Astrocyte of the spinal cord (primary cell): ENCODE results near the gene RNF138.
"Not testable (repeated sequence)": the region's sequence is repeated elsewhere in the genome, so short reads cannot be mapped to it uniquely, and the experiment has no call there.

Experiments used
- DNase-seq: peaks from one replicate; pipeline ENCODE4 v3.0.0; 2011; ENCODE audit warnings: low read depth, low spot score
- H3K4me3 ChIP-seq: 2 replicates; pipeline ENCODE4 v1.5.1; 2011; ENCODE audit warnings: low read depth, mild to moderate bottlenecking, low read length, moderate library complexity
- in situ Hi-C: cut with HindIII; loops from 2 replicates; pipeline ENCODE4 v1.10.0; 2017; ENCODE audit warnings: low sequenced_read_pairs
- TF ChIP-seq, protein P1 (sequence below): IDR thresholded peaks from 2 replicates; pipeline ENCODE4 v1.5.1; 2012; ENCODE audit warnings: low read depth, mild to moderate bottlenecking, low read length, inconsistent platforms

Gene RNF138

DNA sequence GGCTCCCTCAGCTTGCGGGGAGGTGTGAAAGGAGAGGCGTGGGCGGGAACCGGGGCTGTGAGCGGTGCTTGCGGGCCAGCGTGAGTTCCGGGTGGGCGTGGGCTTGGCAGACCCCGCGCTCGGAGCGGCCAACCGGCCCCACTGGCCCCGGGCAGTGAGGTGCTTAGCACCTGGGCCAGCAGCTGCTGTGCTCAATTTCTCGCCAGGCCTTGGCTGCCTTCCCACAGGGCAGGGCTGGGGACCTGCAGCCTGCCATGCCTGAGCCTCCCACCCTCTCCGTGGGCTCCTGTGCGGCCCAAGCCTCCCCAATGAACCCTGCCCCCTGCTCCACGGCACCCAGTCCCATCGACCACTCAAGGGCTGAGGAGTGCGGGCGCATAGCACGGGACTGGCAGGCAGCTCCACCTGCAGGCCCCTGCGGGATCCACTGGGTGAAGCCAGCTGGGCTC is 48.2 kb downstream of the RNF138 start:
- in situ Hi-C loops, result no loop called here
- no peak for DNase-seq
- TF ChIP-seq, protein P1, sequence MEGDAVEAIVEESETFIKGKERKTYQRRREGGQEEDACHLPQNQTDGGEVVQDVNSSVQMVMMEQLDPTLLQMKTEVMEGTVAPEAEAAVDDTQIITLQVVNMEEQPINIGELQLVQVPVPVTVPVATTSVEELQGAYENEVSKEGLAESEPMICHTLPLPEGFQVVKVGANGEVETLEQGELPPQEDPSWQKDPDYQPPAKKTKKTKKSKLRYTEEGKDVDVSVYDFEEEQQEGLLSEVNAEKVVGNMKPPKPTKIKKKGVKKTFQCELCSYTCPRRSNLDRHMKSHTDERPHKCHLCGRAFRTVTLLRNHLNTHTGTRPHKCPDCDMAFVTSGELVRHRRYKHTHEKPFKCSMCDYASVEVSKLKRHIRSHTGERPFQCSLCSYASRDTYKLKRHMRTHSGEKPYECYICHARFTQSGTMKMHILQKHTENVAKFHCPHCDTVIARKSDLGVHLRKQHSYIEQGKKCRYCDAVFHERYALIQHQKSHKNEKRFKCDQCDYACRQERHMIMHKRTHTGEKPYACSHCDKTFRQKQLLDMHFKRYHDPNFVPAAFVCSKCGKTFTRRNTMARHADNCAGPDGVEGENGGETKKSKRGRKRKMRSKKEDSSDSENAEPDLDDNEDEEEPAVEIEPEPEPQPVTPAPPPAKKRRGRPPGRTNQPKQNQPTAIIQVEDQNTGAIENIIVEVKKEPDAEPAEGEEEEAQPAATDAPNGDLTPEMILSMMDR, result no peak
- no peak overlapping the region for H3K4me3 ChIP-seq

DNA sequence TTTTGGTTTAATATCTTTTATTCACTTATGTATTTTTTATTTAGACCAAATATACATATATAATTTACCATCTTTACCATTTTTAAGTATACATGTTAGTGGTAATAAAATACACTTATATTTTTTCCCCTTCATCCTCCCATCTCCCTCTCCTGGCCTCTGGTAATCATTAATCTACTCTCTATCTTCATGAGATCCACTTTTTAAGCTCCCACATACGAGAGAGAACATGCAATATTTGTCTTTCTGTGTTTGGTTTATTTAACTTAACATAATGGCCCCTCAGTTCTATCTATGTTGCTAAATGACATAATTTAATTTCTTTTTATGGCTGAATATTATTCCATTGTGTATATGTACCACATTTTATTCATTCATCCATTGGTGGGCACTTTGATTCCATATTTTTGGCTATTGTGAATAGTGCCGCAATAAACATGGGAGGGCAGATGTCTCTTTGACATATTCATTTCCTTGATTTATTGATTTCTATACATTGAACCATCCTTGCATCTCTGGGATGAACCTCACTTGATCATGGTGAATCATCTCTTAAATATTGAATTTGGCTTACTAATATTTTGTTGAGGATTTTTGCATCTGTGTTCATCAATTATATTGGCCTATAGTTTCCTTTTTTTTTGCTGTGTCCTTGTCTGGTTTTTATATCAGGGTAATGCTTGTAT is 56.7 kb downstream of the RNF138 start:
- H3K4me3 ChIP-seq, result no peak overlapping the region
- in situ Hi-C loops, result no loop called here
- TF ChIP-seq, protein P1, result no peak
- DNase-seq, result no peak

DNA sequence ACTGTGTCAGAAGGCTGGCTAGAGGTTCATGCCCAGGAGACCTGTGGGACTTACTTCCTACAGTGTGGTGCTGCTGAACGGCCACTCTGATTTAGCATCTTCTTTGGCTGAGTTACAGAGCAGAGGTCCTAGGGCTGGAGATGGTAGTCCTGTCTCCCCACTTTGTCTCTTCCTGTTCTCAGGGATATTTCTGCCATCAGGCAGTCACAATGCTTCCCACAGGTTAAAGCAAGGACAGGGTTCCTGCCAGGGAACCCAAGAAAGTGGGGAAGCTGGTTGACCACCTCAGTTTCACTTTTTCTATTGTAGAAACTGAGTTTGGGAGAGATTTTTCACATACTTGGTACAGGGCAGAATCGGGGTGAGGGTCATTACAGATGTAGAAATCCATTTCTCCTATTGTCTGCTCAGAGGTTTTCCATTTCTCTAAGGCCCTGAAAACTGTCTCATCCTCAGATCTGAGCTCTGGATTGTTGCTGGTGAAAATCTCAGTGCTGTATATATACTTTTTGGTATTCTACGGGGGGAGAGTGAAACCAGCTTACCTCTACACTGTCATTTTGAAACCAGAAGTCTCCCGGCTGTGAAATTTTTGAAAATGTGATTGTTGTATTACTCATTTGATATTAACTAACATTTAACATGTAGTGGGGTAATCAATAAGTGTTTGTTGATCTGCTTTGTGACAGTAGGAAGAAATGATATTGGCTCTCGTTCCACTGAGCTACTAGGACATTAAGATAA is 61.2 kb downstream of the RNF138 start:
- TF ChIP-seq, protein P1, result no peak
- no peak for DNase-seq
- H3K4me3 ChIP-seq, result no peak overlapping the region
- in situ Hi-C loops, result no loop called here

DNA sequence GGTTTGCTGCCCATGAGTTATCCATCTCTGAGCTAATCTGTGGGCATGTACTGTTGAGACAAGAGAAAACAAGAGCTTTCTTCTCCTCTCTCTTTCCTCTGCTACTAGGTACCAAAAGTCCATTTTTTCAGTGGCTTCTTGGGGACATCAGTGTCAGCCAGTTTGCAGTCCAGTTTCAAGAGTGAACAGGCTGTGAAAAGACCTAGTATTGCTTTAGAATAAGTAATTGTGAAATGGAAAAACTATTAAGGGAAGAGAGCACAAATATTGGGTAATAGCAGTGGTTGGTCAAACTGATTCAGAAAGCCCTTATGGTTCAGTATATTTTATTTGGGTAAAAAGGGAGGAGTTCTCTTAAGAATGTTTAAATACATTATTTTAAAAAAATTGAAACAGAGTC is 65.2 kb downstream of the RNF138 start:
- in situ Hi-C loops, result no loop called here
- TF ChIP-seq, protein P1, result no peak

DNA sequence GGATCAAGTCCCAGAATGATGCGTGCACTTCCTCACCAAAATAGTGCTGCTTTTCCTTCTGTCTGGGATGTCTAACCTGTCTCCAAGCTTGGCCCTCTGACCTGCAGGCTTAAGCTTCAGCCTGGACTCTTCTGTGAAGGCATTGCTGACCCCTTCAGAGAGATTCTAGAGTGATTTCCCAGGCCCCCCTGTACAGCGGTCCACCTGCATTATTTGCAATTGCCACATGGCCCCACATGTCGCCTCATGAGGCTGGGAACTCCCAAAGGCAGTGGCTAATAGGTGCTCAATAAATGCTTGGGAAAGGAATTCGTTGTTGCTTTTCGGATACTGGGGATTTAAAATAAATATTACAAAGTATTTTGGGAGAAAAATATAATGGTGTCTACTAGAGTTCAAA is 65.9 kb downstream of the RNF138 start:
- DNase-seq, result no peak
- no peak overlapping the region for H3K4me3 ChIP-seq
- in situ Hi-C loops, result no loop called here
- TF ChIP-seq, protein P1, result no peak

More for the DNA sequence above, 65.2 kb downstream of the RNF138 start:
- DNase-seq, result no peak
- H3K4me3 ChIP-seq, result no peak overlapping the region

DNA sequence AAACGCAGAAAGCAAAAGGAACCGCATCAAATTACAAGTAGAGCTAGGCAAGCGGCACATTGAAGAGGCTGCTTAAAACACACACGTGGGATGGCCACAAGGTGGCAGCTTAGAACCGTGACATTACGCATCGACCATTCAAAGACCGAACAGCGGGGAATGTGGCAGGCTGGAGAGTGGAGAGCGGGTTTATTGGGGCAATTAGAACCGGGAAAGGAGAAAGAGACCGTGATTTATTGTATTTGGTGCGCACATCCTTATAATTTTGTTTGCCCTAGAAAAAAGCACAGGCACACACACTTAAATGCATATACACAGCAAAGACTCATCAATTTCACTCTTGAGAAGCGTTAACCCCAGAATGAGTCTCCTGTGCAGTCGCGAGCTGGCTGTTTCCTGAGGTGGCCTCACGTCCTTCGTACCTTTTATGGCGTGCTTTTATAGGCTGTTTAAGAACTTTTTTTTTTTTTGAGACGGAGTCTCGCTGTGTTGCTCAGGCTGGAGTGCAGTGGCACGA is 66.5 kb downstream of the RNF138 start:
- DNase-seq, result peak; percentile 90
- TF ChIP-seq, protein P1, result peak; percentile 82
- in situ Hi-C loops, result no loop called here
- H3K4me3 ChIP-seq, result no peak overlapping the region

DNA sequence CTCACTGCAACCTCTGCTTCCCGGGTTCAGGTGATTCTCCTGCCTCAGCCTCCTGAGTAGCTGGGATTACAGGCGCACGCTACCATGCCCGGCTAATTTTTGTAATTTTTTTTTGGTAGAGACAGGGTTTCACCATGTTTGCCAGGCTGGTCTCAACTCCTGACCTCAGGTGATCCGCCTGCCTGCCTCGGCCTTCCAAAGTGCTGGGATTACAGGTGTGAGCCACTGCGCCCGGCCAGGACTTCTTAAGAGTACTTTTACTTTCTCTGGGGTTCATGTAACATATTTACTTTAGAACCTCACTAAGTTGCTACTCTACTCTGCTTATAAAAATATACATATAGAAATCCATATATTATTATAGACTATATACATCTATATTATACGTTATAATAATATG is 67.0 kb downstream of the RNF138 start:
- H3K4me3 ChIP-seq, in situ Hi-C loops, DNase-seq: not testable (repeated sequence)
